Mesendoderm (in vitro differentiated cells): ENCODE results near the gene MYO1B.

Source experiments
- DNase-seq: peaks from one replicate; pipeline ENCODE4 v3.0.0; 2013
- H2AK5ac ChIP-seq: 2 replicates; pipeline ENCODE4 v1.6.1; 2013; ENCODE audit warnings: low read length, inconsistent platforms
- H2BK120ac ChIP-seq: 2 replicates; pipeline ENCODE4 v1.6.1; 2013; ENCODE audit warnings: low read depth, mild to moderate bottlenecking, low read length, moderate library complexity, mixed read lengths
- H2BK15ac ChIP-seq: replicated peaks from 2 replicates; pipeline ENCODE4 v1.6.1; 2013; ENCODE audit warnings: low read depth, mild to moderate bottlenecking, moderate library complexity
- H2BK5ac ChIP-seq: 2 replicates; pipeline ENCODE4 v1.6.1; 2013; ENCODE audit warnings: low read length, inconsistent platforms
- H3K18ac ChIP-seq: 2 replicates; pipeline ENCODE4 v1.6.1; 2013; ENCODE audit warnings: mild to moderate bottlenecking, low read length, mixed read lengths
- H3K23ac ChIP-seq: one replicate; pipeline ENCODE4 v1.6.1; 2013; ENCODE audit warnings: low read length
- H3K27ac ChIP-seq: 2 replicates; pipeline ENCODE4 v1.5.1; 2013; ENCODE audit warnings: low read depth, mild to moderate bottlenecking, inconsistent platforms, low read length, moderate library complexity
- H3K27me3 ChIP-seq: 2 replicates; pipeline ENCODE4 v1.6.1; 2013; ENCODE audit warnings: low read length, control low read depth, mild to moderate bottlenecking, inconsistent platforms; ENCODE audit not compliant: insufficient read depth, poor library complexity
- H3K36me3 ChIP-seq: 2 replicates; pipeline ENCODE4 v1.6.1; 2013; ENCODE audit warnings: low read length, inconsistent platforms; ENCODE audit not compliant: control insufficient read depth, insufficient read depth
- H3K4ac ChIP-seq: one replicate; pipeline ENCODE4 v1.6.1; 2013; ENCODE audit warnings: low read depth, mild to moderate bottlenecking, low read length, moderate library complexity
- H3K4me1 ChIP-seq: 2 replicates; pipeline ENCODE4 v1.6.1; 2013; ENCODE audit warnings: low read depth, low read length, inconsistent platforms; ENCODE audit not compliant: control insufficient read depth
- H3K4me2 ChIP-seq: 2 replicates; pipeline ENCODE4 v1.6.1; 2013; ENCODE audit warnings: low read length
- H3K4me3 ChIP-seq: 2 replicates; pipeline ENCODE4 v1.5.1; 2013; ENCODE audit warnings: mild to moderate bottlenecking, low read length
- H3K56ac ChIP-seq: one replicate; pipeline ENCODE4 v1.6.1; 2013; ENCODE audit warnings: low read length
- H3K79me1 ChIP-seq: 2 replicates; pipeline ENCODE4 v1.6.1; 2013; ENCODE audit warnings: low read length, inconsistent platforms
- H3K79me2 ChIP-seq: 2 replicates; pipeline ENCODE4 v1.6.1; 2013; ENCODE audit warnings: mild to moderate bottlenecking, low read length; ENCODE audit not compliant: control insufficient read depth, insufficient read depth
- H3K9ac ChIP-seq: 2 replicates; pipeline ENCODE4 v1.6.1; 2013; ENCODE audit warnings: low read length, inconsistent platforms
- H4K5ac ChIP-seq: one replicate; pipeline ENCODE4 v1.6.1; 2013; ENCODE audit warnings: low read length
- H4K8ac ChIP-seq: one replicate; pipeline ENCODE4 v1.6.1; 2013; ENCODE audit warnings: low read depth, mild to moderate bottlenecking, control low read depth, low read length, moderate library complexity
- WGBS: extraction: QIAGEN DNeasy Blood & Tissue Kit; methylation state at CpG from one replicate; pipeline ENCODE4 v1.1.7; 2013; ENCODE audit warnings: low lambda C conversion rate, missing lambda C conversion rate; ENCODE audit not compliant: insufficient coverage; ENCODE audit errors: extremely low coverage; 5-methylcytosine and 5-hydroxymethylcytosine counted together

MYO1B gene

GRCh38 chr2:191389288-191389687, 144.1 kb downstream of the MYO1B start:
- no peak overlapping the region for H4K8ac ChIP-seq
- no peak overlapping the region for H4K5ac ChIP-seq
- no peak overlapping the region for H3K4me3 ChIP-seq
- no peaks in the 10 kb centered on the region for H3K27me3 ChIP-seq
- H3K79me1 ChIP-seq: no peaks in the 10 kb centered on the region
- H3K18ac ChIP-seq: no peak overlapping the region
- no peak overlapping the region for H2BK15ac ChIP-seq
- no peak overlapping the region for H3K9ac ChIP-seq
- H2AK5ac ChIP-seq: no peak overlapping the region
- no peak overlapping the region for H2BK5ac ChIP-seq
- no peaks in the 10 kb centered on the region for H3K79me2 ChIP-seq
- WGBS: no CpG with 5 or more reads among the region's 5 CpGs
- no peak for DNase-seq
- no peak overlapping the region for H3K4ac ChIP-seq
- peaks cover 3% of the 10 kb centered on the region for H3K36me3 ChIP-seq
- no peak overlapping the region for H3K4me2 ChIP-seq
- H3K56ac ChIP-seq: no peak overlapping the region
- no peak overlapping the region for H2BK120ac ChIP-seq
- no peak overlapping the region for H3K23ac ChIP-seq
- no peak overlapping the region for H3K27ac ChIP-seq
- no peaks in the 10 kb centered on the region for H3K4me1 ChIP-seq

GRCh38 chr2:191391171-191391570, 146.0 kb downstream of the MYO1B start:
- Histone ChIP-seq H2BK5ac (no peak overlapping the region), H3K4me3 (no peak overlapping the region), H3K4me2 (no peak overlapping the region), H3K79me1 (no peaks in the 10 kb centered on the region), H3K18ac (no peak overlapping the region), H3K79me2 (no peaks in the 10 kb centered on the region), H3K27ac (no peak overlapping the region), H3K36me3 (peaks cover 3% of the 10 kb centered on the region), H3K56ac (no peak overlapping the region), H4K8ac (no peak overlapping the region), H2BK120ac (no peak overlapping the region), H3K4me1 (no peaks in the 10 kb centered on the region), H3K4ac (no peak overlapping the region), H4K5ac (no peak overlapping the region), H2BK15ac (no peak overlapping the region), H3K9ac (no peak overlapping the region), H2AK5ac (no peak overlapping the region), H3K27me3 (no peaks in the 10 kb centered on the region), H3K23ac (no peak overlapping the region)
- DNase-seq: no peak
- WGBS: no CpG with 5 or more reads among the region's 3 CpGs

- Histone ChIP-seq H3K27me3 (no peaks in the 10 kb centered on the region), H3K36me3 (peaks cover 4% of the 10 kb centered on the region)
- no CpG with 5 or more reads among the region's 2 CpGs for WGBS
Observed at GRCh38 chr2:191394043-191394442, 148.8 kb downstream of the MYO1B start.

GRCh38 chr2:191396794-191397193, 151.6 kb downstream of the MYO1B start:
- H3K4me2 ChIP-seq: no peak overlapping the region
- no peak overlapping the region for H3K56ac ChIP-seq
- H3K27ac ChIP-seq: no peak overlapping the region
- no peak overlapping the region for H2BK15ac ChIP-seq
- no peaks in the 10 kb centered on the region for H3K79me2 ChIP-seq
- WGBS: no CpG with 5 or more reads among the region's 5 CpGs
- DNase-seq: no peak
- H2AK5ac ChIP-seq: no peak overlapping the region
- no peaks in the 10 kb centered on the region for H3K4me1 ChIP-seq
- no peak overlapping the region for H4K8ac ChIP-seq
- no peak overlapping the region for H2BK5ac ChIP-seq
- no peaks in the 10 kb centered on the region for H3K79me1 ChIP-seq
- H4K5ac ChIP-seq: no peak overlapping the region
- H3K27me3 ChIP-seq: no peaks in the 10 kb centered on the region
- no peak overlapping the region for H3K4me3 ChIP-seq
- H3K18ac ChIP-seq: no peak overlapping the region
- no peak overlapping the region for H3K9ac ChIP-seq
- H2BK120ac ChIP-seq: no peak overlapping the region
- no peak overlapping the region for H3K4ac ChIP-seq
- H3K36me3 ChIP-seq: peaks cover 8% of the 10 kb centered on the region
- no peak overlapping the region for H3K23ac ChIP-seq

More at GRCh38 chr2:191394043-191394442, 148.8 kb downstream of the MYO1B start:
- Histone ChIP-seq H3K9ac (no peak overlapping the region), H3K27ac (no peak overlapping the region), H2AK5ac (no peak overlapping the region), H4K5ac (no peak overlapping the region), H2BK5ac (no peak overlapping the region), H3K56ac (no peak overlapping the region), H4K8ac (no peak overlapping the region), H3K4me3 (no peak overlapping the region), H3K23ac (no peak overlapping the region), H3K4me2 (no peak overlapping the region), H2BK15ac (no peak overlapping the region), H3K18ac (no peak overlapping the region), H2BK120ac (no peak overlapping the region), H3K79me1 (no peaks in the 10 kb centered on the region), H3K79me2 (no peaks in the 10 kb centered on the region), H3K4me1 (no peaks in the 10 kb centered on the region), H3K4ac (no peak overlapping the region)
- no peak for DNase-seq

- DNase-seq: no peak
- H3K18ac ChIP-seq: no peak overlapping the region
- peaks cover 10% of the 10 kb centered on the region for H3K36me3 ChIP-seq
- H4K8ac ChIP-seq: no peak overlapping the region
- H2AK5ac ChIP-seq: no peak overlapping the region
- no peaks in the 10 kb centered on the region for H3K79me1 ChIP-seq
- no peak overlapping the region for H3K9ac ChIP-seq
- H3K4ac ChIP-seq: no peak overlapping the region
- no peak overlapping the region for H4K5ac ChIP-seq
- H3K79me2 ChIP-seq: no peaks in the 10 kb centered on the region
- no CpG with 5 or more reads among the region's 5 CpGs for WGBS
- no peak overlapping the region for H3K27ac ChIP-seq
- no peak overlapping the region for H3K56ac ChIP-seq
- no peak overlapping the region for H2BK15ac ChIP-seq
- no peak overlapping the region for H2BK5ac ChIP-seq
- H3K23ac ChIP-seq: no peak overlapping the region
- H3K4me1 ChIP-seq: no peaks in the 10 kb centered on the region
- H3K4me3 ChIP-seq: no peak overlapping the region
- no peaks in the 10 kb centered on the region for H3K27me3 ChIP-seq
- H2BK120ac ChIP-seq: no peak overlapping the region
- no peak overlapping the region for H3K4me2 ChIP-seq
Observed at GRCh38 chr2:191399601-191400000, 154.4 kb downstream of the MYO1B start.

GRCh38 chr2:191401287-191401686, 156.1 kb downstream of the MYO1B start:
- Histone ChIP-seq H3K9ac (no peak overlapping the region), H3K4me2 (no peak overlapping the region), H3K18ac (no peak overlapping the region), H3K56ac (no peak overlapping the region), H3K23ac (no peak overlapping the region), H2AK5ac (no peak overlapping the region), H3K4me1 (no peaks in the 10 kb centered on the region), H4K8ac (no peak overlapping the region), H2BK120ac (no peak overlapping the region), H3K4ac (no peak overlapping the region), H3K79me2 (no peaks in the 10 kb centered on the region), H3K79me1 (no peaks in the 10 kb centered on the region), H3K4me3 (no peak overlapping the region), H3K27ac (no peak overlapping the region), H4K5ac (no peak overlapping the region), H2BK15ac (no peak overlapping the region), H3K27me3 (no peaks in the 10 kb centered on the region), H3K36me3 (peaks cover 7% of the 10 kb centered on the region), H2BK5ac (no peak overlapping the region)
- peak; percentile 61 for DNase-seq
- WGBS: no CpG with 5 or more reads among the region's 1 CpG
